ENCODE measurements around the gene ST8SIA2.
"Not testable (repeated sequence)": the region's sequence is repeated elsewhere in the genome, so short reads cannot be mapped to it uniquely, and the experiment has no call there.

The ST8SIA2 gene

DNA sequence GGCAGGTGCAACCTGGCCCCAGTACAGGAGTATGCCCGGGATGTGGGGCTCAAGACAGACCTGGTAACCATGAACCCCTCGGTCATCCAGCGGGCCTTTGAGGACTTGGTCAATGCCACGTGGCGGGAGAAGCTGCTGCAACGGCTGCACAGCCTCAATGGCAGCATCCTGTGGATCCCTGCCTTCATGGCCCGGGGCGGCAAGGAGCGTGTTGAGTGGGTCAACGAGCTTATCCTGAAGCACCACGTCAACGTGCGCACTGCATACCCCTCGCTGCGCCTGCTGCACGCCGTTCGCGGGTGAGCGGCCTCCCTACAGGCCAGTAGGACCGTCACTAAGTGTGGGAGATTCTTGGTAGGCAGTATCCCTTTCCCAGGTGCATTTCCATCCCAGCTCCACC, 51.0 kb downstream of the ST8SIA2 start:
- no peak for DNase-seq

DNA sequence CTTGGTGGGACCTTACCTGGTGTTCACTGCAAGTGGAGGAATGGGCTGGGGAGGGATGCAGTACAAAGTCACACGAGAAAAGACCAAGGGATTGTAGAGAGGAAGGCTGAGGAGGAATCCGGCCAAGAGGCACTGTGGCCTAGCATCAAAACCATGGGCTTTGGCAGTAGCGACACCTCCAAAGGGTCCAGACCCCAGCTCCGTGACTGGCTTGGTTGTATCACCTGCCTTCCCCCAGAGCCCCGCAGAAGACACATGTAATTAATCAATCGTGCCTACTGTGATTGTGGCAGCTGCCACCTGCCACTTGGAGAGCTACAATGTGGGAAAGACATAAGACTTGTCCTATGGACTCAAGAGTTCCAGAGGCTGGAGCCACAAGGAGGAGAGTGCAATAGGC, 54.7 kb downstream of the ST8SIA2 start:
- no peak for DNase-seq

DNA sequence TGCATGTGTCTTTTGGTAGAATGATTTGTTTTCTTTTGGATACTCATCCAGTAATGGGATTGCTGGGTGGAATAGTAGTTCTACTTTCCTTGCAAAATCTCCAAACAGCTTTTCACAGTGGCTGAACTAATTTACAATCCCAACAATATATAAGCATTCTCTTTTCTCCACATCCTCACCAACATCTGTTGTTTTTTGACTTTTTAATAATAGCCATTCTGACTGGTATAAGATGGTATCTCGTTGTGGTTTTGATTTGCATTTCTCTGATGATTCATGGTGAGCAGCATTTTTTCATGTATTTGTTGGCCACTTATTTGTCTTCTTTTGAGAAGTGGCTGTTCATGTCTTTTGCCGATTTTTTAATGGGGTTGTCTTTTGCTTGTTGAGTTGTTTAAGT, 55.8 kb downstream of the ST8SIA2 start:
- no peak for DNase-seq

DNA sequence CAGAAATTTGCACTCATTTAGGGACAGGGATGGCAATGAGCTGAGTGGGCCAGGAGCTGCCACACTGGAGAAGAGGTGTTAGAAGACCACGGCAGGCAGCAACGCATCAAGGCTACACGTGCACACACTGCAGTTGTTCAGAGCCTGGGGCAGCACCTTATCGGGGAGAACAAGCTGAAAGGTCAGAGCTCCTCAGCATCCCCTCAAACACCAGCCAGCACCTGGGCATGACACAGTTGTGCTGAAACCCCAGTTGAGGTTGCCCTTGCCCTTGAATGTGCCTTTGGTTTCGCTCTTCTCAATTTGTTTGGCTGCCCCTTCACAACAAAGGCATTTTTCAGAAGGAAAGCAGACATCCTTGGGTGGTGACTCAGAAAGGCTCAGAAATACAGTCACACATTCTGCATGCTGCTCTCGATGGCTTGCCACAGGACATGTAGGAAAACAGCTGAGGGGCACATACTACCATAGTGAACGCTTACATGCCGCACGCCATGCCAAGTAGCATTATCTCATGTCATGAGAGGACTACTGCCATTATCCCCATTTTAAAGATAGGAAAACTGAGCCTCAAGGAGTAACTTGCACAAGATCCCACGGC, 57.6 kb downstream of the ST8SIA2 start:
- no peak for DNase-seq

DNA sequence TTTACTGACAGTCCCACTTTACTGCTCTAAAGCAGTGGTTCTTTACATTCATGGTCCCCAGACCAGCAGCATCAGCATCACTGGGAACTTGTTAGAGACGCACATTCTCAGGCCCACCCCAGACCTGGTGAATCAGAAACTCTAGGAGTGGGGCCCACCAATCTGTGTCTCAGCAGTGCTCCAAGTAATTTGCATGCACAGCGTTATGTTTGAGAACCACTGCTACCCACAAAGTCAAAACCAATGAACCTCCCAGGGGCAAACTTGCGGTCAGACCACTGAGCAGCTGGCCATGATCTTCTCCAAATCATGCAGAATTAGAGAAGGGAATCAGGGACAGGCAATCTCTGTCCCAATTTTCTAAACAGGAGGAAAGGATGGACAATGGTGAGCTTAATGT, 58.5 kb downstream of the ST8SIA2 start:
- no peak for DNase-seq

DNA sequence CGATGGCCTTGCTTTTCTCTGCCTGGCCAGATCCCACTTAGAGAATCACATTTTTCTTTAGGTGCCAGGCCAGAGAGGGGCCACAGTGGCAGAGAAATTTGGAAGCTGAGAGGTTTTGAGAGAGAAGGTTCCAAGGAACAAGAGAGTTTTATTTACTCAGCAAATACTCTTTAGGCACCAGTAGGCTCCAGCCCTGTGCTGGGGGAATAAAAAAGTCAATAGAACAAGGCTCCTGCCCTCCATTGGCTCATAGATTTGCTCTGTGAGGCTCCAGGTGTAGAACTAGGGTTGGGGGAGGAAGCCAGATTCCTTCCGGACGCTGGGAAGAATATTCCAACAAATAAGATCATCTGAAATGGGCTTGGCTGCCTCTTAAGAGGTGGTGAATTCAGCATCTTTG, 59.9 kb downstream of the ST8SIA2 start:
- DNase-seq, result no peak

DNA sequence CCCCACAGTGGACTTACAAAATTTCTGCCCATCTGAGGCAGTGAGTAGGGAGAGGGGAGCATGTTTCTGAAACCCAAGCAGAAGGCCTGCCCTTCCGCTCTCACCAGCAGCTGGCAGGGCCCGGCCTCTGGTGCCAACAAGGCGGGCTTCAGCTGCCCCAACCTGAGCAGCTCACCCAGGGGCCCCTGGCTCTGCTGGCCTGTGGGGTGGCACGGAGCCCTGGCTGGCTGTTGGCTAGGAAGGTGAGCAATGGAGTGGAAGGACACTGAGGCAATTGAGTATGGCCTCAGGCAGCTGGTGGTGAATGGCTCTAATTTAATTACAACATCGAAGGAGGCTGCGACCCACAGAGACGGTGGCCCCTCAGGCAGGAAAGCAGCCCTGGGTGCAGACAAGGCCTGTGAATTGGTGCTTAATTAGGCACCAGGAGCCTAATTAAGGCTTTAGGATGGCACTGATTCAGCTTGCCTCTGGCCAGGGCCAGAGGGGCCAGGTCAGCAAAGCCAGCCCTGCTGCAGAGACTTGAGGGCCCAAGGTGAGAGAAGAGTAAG, 60.9 kb downstream of the ST8SIA2 start:
- no peak for DNase-seq

DNA sequence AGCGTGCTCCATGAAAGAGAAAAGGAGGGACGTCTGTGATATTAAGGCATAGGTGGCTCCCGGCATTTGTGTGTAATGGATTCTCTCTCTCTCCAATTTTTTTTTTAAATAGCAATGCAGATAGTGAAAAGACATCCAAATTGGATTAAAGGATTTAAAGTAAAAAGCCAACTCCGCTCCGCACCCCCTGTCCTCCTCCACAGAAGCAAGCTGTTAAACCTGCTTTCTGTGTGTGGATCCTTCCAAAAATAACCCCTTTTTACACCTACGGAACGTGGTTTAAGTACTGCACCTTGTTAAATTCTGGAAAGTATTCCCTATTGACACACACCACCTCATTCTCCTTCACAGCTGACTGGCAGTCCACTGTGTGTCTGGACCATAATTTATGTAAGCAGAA, 61.6 kb downstream of the ST8SIA2 start:
- no peak for DNase-seq

DNA sequence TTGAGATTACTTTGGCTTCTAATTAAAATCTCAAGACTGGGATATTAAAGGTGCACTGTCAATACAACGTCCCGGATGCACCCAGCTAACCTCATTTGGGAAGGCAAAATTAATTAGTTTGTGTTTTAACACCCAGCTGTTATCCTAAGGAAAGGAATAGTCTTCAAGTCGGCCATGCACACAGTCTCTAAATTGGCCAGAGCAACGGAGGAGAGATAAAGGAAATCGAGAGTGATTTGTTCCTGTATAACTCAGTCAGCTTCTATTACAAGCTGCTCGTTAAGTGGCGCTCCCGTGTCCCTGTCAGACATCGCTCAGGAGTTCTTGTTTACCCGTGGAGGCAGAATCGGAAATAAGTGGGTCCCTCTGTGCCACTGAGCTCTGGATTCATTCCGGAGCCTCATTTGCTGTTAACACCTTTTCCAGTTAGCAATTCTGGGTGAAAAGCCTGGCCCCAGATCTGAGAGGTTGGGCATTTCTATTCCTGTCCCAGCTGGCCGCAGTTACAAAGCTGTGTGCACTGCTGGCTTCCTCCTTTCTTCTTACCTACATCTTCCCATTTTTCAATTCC, 63.9 kb downstream of the ST8SIA2 start:
- no peak for DNase-seq

DNA sequence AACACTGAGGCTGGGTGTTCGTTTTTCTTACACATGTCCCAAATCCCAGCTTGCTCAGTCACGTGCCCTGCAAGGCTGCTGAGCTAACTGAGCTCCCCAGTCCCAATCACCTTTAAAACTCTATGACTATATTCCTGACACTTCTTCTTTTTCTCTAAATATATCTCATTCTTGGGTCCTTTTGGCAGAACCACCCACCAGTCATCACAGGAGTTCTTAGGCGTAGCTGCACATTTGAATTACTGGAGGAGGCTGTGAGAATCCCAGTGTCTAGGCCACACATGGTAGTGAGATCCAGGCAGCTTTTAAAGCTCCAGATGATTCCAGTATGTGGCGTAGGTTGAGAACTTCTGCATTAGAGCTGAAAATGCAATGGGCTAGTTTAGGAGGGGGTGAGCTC, 66.3 kb downstream of the ST8SIA2 start:
- DNase-seq, result no peak

DNA sequence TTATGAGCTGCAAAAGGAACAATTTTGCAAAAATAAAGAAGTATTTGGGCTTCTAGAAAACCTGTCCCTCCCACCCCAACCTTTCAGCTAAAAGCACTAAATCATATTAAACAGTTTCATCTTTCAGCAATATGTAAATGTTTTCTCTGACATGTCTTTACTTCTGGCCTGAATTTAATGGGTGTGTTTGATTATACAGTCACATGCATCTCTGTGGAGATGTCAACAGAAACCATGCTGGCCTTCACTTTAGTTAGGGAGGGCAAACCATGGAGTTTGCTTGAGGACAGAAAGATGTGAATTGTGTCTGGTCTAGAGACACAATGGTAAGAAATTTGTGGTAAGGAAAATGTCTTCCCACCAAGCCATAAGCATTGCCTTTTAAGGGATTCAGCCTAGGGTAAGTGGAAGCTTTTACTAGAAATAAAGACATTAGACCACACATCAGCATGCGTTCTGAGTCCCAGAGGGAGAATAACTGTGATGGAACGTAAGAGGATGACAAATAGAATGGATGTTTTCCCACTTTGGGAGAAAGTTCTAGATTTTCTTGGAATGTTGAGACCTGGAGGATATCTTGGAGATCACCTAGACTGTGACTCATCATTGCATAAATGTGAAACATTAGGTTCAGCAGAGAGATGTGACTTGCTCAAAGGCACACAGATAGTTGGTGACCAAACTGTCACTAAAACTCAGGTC, 68.9 kb downstream of the ST8SIA2 start:
- no peak for DNase-seq

DNA sequence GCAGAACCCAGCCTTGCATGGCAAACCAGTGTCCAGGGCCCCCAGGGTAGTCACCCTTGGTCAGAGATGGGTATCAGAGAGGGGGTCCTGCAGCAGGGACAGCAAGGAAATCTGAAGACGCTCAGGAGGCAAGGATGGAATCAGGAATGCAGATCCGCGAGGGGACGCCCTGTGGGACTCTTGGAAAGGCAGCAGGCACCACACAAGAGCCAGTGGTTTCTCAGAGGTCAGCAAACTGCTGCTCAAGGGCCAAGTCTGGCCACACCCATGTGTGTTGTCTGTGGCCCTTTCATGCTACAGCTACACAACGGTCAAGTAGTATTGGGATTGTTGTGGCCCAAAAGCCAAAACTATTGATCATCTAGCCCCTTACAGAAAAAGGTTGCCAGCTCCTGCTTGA, 69.7 kb downstream of the ST8SIA2 start:
- DNase-seq, result no peak

DNA sequence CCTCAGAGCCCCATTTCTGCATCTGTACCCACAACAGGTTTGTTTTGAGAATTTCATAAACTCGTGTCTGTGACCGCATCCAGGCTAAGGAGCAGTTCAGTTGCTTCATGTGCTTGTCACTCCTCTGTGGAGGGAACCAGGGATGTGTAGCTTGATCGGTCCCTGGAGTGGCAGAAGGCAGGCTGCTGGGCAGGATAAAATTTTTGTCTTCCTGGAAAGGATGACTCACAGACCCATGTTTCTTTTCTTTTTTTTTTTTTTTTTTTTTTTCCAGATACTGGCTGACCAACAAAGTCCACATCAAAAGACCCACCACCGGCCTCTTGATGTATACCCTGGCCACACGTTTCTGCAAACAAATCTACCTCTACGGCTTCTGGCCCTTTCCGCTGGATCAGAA, 70.1 kb downstream of the ST8SIA2 start:
- DNase-seq, result no peak

DNA sequence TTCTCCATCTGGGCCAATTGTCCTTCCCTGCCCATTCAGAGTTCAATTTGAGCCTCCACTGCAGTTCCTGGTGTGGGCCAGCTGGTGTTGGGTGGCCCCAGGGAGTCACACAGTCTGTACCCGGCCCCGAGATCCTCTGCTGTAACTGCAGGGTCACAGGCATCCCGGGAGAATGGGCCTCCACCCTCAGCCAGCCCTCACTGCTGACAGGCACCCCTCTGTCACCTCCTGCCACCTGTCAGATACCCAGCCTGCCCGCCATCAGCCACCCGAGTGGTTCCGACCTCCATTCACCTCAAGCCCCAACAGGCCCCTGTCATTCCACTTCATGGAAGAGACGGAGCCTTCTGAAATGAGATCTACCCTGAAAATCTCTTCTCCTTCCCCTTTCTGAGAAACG, 73.2 kb downstream of the ST8SIA2 start:
- no peak for DNase-seq

DNA sequence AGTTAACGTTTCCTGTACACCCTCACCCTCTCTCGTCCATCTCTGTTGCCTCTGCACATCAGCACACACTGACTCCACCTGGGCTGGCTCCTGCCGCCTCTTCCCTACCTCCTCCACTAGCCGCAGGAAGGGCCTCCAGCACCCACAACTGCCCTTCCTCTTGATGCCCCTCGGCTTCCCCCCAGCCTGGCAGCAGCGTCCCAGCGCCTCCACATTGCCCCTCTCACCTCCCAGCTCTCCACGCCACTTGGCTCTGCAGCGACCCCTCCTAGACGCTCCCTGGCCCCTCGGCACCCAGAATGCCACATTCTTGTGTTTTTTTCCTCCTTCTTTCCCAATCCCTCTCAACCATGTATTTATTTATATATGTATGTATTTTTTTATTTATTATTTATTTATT, 73.6 kb downstream of the ST8SIA2 start:
- no peak for DNase-seq

DNA sequence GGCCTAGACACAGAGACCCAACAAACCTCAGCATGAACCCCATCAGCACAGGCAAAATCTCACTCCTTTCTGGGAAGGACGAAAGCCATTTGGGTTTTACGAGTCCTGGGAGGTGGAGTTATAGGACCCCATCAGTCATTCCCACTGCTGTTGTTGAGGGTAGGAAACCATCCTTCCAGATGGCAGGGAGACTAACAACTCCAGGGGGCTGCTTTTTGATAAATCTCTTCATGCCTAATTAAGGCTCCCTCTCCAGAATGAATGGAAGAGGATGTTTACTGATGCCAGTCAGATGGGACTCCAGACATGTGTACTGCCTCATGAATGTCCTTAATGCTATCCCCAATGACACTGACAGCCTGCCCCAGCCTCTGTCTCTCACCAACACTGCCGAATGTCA, 75.3 kb downstream of the ST8SIA2 start:
- DNase-seq, result no peak

DNA sequence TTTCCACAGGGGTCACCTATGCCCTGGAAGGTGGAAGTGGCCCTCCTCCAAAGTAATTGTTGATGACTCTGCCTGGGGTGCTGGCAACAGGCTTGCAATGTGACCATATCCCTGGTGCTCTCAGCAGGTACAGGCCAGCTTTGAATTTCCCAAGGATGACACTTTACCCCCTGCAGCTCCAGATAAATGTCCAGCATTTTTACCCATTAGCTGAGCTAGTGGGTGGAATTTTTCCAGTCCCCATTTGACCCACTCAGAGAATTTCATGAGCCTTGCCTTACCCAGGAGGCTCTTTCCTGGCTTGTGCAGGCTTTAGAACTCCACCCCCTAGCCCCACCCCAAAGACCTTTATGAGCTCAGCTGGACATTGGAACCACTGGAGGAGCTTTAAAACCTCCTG, 77.6 kb downstream of the ST8SIA2 start:
- no peak for DNase-seq

DNA sequence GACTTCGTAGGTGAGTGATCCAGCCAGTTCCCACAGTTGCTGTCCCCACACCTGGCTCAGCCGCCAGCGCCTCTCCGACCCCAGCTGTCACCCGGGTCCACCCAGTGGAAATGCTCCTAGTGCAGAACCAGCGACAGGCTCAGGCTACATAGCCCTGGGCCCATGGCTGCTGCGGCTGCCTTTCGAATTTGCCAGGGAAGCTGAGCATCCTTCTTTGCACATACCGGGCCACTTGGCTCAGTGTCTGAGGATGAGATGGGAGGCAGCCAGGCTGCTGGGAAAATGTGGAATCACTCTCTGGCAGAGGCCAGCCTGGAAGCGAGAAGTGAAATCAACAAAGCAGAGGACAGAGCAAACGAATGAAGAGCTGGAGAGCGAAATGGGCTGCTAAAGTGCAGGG, 80.1 kb downstream of the ST8SIA2 start:
- DNase-seq, result peak; percentile 50

DNA sequence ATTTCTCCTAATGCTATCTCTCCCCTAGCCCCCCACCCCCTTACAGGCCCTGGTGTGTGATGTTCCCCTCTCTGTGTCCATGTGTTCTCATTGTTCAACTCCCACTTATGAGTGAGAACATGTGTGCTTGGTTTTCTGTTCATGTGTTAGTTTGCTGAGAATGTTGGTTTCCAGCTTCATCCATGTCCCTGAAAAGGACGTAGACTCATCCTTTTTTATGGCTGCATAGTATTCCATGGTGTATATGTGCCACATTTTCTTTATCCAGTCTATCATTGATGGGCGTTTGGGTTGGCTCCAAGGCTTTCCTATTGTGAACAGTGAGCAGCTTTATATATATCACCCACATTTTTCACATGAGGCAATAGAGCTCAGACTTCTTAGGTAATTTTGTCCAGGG, 86.0 kb downstream of the ST8SIA2 start:
- not testable (repeated sequence) for DNase-seq

DNA sequence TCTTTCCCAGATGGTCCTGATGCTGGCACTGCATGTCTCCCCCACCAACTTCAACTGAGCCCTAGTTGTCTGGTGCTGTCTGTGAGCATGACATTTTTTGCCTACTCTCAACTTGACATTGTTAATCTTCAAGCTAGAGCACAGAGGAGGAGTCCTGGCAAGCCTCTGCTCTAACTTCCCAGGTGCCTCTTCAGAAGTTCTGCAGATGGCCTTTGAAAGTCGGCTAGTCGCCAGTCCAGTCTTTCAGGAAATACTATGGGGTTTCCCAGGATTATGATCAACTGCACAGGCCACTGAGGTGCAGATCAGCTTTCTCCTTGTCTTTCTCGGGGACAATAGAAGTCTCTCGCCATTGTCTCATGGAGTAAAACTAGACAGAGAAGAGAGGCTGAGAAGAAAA, 86.7 kb downstream of the ST8SIA2 start:
- DNase-seq, result no peak

DNA sequence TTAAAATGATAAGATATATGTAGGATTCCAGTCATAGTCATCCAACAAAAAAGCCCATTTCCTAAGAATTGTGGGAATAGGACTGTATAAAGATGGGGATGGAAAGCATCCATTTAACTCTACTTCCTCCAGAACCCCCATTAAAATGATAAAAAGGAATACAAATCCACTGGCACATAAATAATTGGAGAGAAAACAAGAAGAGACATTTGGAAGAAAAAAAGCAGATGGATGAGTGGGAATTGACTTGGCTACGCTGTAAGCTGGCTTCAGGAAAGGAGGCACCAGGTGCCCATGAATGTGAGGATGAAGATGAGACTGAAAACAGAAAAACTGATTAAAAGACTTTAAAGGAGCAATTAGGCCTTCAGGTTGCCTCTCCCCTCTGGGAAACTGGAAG, 91.8 kb downstream of the ST8SIA2 start:
- no peak for DNase-seq

DNA sequence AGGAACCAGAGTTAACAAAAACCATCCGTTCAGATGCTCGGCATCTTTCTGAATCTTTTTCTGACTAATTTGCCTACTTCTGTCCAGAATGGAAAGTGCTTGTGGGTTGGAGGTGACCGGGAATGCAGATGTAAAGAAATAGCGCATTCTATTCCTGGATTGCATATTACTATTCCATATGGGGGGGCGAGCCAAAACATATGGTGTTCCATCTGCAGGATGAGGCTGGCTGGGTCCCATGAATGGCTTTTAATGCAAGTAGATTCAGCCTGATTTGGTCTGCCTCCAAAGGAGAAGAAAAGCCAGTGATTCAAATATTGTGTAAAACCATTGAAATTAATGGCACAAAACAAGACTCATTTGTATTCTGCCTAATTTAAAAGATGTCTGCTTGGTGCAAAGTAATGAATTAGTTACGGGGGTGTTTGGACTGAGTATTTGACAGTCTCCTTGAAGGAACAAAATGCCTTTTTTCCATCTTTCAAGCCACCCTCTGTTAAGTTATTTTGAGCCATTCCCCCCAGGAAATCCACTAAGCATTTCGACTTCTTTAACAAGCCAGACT, 99.0 kb downstream of the ST8SIA2 start:
- DNase-seq, result peak; percentile 75

DNA sequence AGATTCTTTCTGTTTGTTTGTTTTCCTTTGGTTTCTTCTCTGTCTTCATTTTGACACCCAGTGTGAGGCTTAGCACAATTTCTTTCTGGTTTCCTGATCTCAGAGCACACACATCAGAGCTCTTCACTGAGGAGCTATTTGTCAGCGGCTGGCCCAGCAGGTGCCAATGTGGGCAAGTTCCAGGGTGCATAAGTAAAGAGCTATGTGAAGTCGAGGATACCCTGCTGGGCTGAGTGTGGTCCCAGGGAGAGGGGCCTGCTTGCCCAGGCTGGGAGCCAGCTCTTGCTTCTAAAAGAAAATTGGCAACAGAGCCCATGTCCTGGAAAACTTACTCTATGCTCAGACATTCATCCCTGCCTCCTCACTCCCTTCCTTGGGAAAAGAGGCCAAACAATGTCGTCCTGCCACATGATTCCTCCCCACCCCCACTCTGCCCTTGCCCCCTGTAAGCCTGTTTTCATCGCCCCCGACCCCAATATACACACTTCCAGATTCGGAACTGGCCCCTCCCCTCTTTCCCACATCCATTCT, 101.2 kb downstream of the ST8SIA2 start:
- DNase-seq, result no peak

DNA sequence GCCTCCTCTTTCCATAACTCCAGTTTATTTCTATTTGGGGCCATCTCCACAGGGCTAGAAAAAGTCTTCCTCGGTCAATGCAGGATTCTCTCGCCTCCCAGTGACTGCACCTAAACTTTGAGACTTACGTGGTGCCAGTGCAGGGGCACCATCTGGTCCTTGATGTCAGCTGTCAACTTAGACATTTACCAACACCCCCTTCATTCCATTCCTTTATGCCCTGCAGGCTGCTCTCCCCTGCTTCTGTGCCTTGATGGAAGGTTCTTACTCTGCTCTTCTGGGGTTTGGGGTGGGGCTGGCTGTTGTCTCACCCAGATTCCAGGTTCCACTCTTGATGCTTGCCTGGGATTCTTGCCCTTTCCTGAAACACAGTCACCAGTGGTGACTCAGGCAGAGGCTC, 101.8 kb downstream of the ST8SIA2 start:
- DNase-seq, result no peak
